KMS-11 (cell line): Measurements from ENCODE around the gene SRPRA.
A peak's percentile ranks its signal among the peaks of the same experiment; 100 is the strongest.

Experiments used
- H2AFZ ChIP-seq: fragments of 200-600 bp; sonication (generic); 2 replicates; pipeline ENCODE4 v1.6.1; 2016; ENCODE audit warnings: antibody characterized with exemption, mixed run types, low read depth
- H3K27ac ChIP-seq: fragments of 200-600 bp; sonication (generic); 2 replicates; pipeline ENCODE4 v1.6.1; 2016; ENCODE audit warnings: mild to moderate bottlenecking, mixed run types
- H3K27me3 ChIP-seq: fragments of 200-600 bp; sonication (generic); 2 replicates; pipeline ENCODE4 v1.6.1; 2017; ENCODE audit warnings: mild to moderate bottlenecking, low read depth, mixed run types, moderate library complexity; ENCODE audit not compliant: insufficient read depth
- H3K36me3 ChIP-seq: fragments of 200-600 bp; sonication (generic); 2 replicates; pipeline ENCODE4 v1.6.1; 2017; ENCODE audit warnings: mild to moderate bottlenecking, mixed run types; ENCODE audit not compliant: insufficient read depth
- H3K4me1 ChIP-seq: fragments of 200-600 bp; sonication (generic); 2 replicates; pipeline ENCODE4 v1.6.1; 2016; ENCODE audit warnings: mild to moderate bottlenecking, low read depth, mixed run types; ENCODE audit not compliant: poor library complexity, severe bottlenecking
- H3K4me2 ChIP-seq: fragments of 200-600 bp; sonication (generic); 2 replicates; pipeline ENCODE4 v1.7.0; 2016; ENCODE audit warnings: mild to moderate bottlenecking, mixed run types
- H3K4me3 ChIP-seq: fragments of 200-600 bp; sonication (generic); IDR thresholded peaks from 2 replicates; pipeline ENCODE4 v1.6.1; 2017; ENCODE audit warnings: low read depth, low read length, mixed read lengths; ENCODE audit not compliant: insufficient read depth
- H3K79me2 ChIP-seq: fragments of 200-600 bp; sonication (generic); 2 replicates; pipeline ENCODE4 v1.6.1; 2016; ENCODE audit warnings: low read depth, mixed run types; ENCODE audit not compliant: insufficient read depth
- H3K9ac ChIP-seq: fragments of 200-600 bp; sonication (generic); 2 replicates; pipeline ENCODE4 v1.6.1; 2016; ENCODE audit warnings: mild to moderate bottlenecking, mixed run types
- H4K20me1 ChIP-seq: fragments of 200-600 bp; sonication (generic); 2 replicates; pipeline ENCODE4 v1.6.1; 2016; ENCODE audit warnings: mild to moderate bottlenecking, mixed run types; ENCODE audit not compliant: insufficient read depth
- TF ChIP-seq, protein P1 (sequence below): fragments of 200-600 bp; sonication (generic); conservative IDR thresholded peaks from 2 replicates; pipeline ENCODE4 v1.6.1; 2017; ENCODE audit warnings: low read depth, mild to moderate bottlenecking, antibody characterized with exemption, low read length, moderate library complexity, mixed read lengths

SRPRA gene

GRCh38 chr11:126305699-126306098 is 37.0 kb upstream of the SRPRA start:
- peaks cover 15% of the 10 kb centered on the region; the same call in 1 of the 2 replicates for H3K79me2 ChIP-seq
- peak overlapping the region; percentile 35; the same call in 1 of the 2 replicates for H3K27ac ChIP-seq

GRCh38 chr11:126304457-126305075 is 35.9 kb upstream of the SRPRA start:
- Histone ChIP-seq H3K4me2 (peak overlapping the region; percentile 93), H3K9ac (peak overlapping the region; percentile 83; the same call in 1 of the 2 replicates), H3K36me3 (no peaks in the 10 kb centered on the region), H3K4me1 (peaks cover 51% of the 10 kb centered on the region), H2AFZ (peak overlapping the region; percentile 91), H3K27me3 (no peaks in the 10 kb centered on the region), H3K79me2 (peaks cover 15% of the 10 kb centered on the region; the same call in 1 of the 2 replicates), H3K4me3 (no peak overlapping the region), H4K20me1 (no peaks in the 10 kb centered on the region), H3K27ac (peak overlapping the region; percentile 70)
- TF ChIP-seq, protein P1, sequence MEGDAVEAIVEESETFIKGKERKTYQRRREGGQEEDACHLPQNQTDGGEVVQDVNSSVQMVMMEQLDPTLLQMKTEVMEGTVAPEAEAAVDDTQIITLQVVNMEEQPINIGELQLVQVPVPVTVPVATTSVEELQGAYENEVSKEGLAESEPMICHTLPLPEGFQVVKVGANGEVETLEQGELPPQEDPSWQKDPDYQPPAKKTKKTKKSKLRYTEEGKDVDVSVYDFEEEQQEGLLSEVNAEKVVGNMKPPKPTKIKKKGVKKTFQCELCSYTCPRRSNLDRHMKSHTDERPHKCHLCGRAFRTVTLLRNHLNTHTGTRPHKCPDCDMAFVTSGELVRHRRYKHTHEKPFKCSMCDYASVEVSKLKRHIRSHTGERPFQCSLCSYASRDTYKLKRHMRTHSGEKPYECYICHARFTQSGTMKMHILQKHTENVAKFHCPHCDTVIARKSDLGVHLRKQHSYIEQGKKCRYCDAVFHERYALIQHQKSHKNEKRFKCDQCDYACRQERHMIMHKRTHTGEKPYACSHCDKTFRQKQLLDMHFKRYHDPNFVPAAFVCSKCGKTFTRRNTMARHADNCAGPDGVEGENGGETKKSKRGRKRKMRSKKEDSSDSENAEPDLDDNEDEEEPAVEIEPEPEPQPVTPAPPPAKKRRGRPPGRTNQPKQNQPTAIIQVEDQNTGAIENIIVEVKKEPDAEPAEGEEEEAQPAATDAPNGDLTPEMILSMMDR = no peak

More at GRCh38 chr11:126305699-126306098, 37.0 kb upstream of the SRPRA start:
- H3K4me1 ChIP-seq = peaks cover 62% of the 10 kb centered on the region
- no peaks in the 10 kb centered on the region for H4K20me1 ChIP-seq
- H3K4me2 ChIP-seq = peak overlapping the region; percentile 93
- H3K9ac ChIP-seq = no peak overlapping the region
- TF ChIP-seq, protein P1 = no peak
- H3K4me3 ChIP-seq = no peak overlapping the region
- no peak overlapping the region for H2AFZ ChIP-seq
- H3K27me3 ChIP-seq = no peaks in the 10 kb centered on the region
- H3K36me3 ChIP-seq = no peaks in the 10 kb centered on the region

DNA sequence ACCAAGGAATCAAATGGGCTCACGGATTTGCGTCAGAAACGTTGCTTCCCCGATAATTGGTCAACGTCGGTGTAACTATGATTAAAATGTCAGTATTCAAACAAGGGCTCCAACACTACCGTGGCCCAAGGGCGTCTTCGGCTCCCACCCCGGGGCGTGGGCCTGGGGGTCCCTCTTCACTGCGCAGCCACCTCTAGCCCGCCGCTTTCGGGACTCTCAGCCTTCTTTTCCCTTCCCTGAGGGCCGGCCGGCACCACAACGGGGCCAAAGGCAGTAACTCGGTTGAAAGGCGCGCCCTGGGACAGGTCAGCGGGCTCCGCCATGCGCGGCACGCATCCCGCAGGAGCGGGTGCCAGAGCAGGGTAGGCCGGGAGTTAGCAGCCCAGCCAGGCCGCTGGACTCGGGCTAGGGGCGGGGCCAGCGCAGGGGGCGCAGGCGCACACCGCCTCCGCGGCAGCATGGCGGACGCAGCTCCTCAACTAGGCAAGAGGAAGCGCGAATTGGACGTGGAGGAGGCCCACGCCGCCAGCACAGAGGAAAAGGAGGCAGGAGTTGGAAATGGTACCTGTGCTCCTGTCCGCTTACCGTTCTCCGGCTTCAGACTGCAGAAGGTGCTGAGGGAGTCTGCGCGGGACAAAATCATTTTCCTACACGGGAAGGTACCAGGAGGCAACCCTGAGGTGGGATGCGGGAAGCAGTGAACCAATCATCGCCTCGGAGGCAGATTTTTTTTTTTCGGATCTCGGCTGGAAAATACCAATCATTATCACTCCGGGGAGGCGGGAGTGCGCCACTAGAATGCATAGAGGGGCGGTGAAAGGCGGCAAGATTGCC is 35.1 kb upstream of the SRPRA start, which contains the start of gene DCPS:
DCPS (plus strand) TSS at position 438 of the 834 bp plus-strand sequence; CDS start at position 459, 21 bp downstream.
- peaks cover 44% of the 10 kb centered on the region for H3K4me1 ChIP-seq
- H2AFZ ChIP-seq = peak within 1 kb of the TSS; percentile 91
- TF ChIP-seq, protein P1 = no peak
- H3K4me2 ChIP-seq = peak within 1 kb of the TSS; percentile 93
- H3K79me2 ChIP-seq = peaks cover 15% of the 10 kb centered on the region; the same call in 1 of the 2 replicates
- no peak within 1 kb of the TSS for H3K4me3 ChIP-seq
- no peaks in the 10 kb centered on the region for H3K36me3 ChIP-seq
- no peaks in the 10 kb centered on the region for H3K27me3 ChIP-seq
- peak within 1 kb of the TSS; percentile 83 for H3K9ac ChIP-seq
- no peaks in the 10 kb centered on the region for H4K20me1 ChIP-seq
- peak within 1 kb of the TSS; percentile 70 for H3K27ac ChIP-seq

GRCh38 chr11:126297004-126297403 is 28.3 kb upstream of the SRPRA start:
- H3K27me3 ChIP-seq = no peaks in the 10 kb centered on the region

More at GRCh38 chr11:126297004-126297403, 28.3 kb upstream of the SRPRA start:
- no peaks in the 10 kb centered on the region for H3K79me2 ChIP-seq
- H3K4me1 ChIP-seq = no peaks in the 10 kb centered on the region
- H3K27ac ChIP-seq = no peak overlapping the region
- H4K20me1 ChIP-seq = no peaks in the 10 kb centered on the region
- H3K4me3 ChIP-seq = no peak overlapping the region
- no peak overlapping the region for H3K4me2 ChIP-seq
- TF ChIP-seq, protein P1 = no peak
- H2AFZ ChIP-seq = no peak overlapping the region
- no peak overlapping the region for H3K9ac ChIP-seq
- no peaks in the 10 kb centered on the region for H3K36me3 ChIP-seq
